BLaER1 treated with 17β-estradiol and CSF1 and Interleukin-3, amounts not matched to agents 10 nM and 100 nM (cell line): ENCODE data around the gene PIK3IP1.
A peak's percentile ranks its signal among the peaks of the same experiment; 100 is the strongest.

Experiments
- H3K27ac ChIP-seq, 11 experiments: shearing (Covaris generic); formaldehyde crosslinking; 2 replicates each; pipeline ENCODE4 v1.8.1; 2022
- H3K27me3 ChIP-seq, 11 experiments: shearing (Covaris generic); formaldehyde crosslinking; 2 replicates each; pipeline ENCODE4 v1.8.1; 2022
- H3K36me3 ChIP-seq, 11 experiments: shearing (Covaris generic); formaldehyde crosslinking; 2 replicates each; pipeline ENCODE4 v1.8.1; 2022
- H3K4me1 ChIP-seq, 10 experiments: shearing (Covaris generic); formaldehyde crosslinking; 2 replicates each; pipeline ENCODE4 v1.8.1; 2022
- H3K4me2 ChIP-seq, 11 experiments: shearing (Covaris generic); formaldehyde crosslinking; 2 replicates each; pipeline ENCODE4 v1.8.1; 2022
- H3K4me3 ChIP-seq, 10 experiments: shearing (Covaris generic); formaldehyde crosslinking; 2 replicates each; pipeline ENCODE4 v1.8.1; 2022
- H3K9ac ChIP-seq, 11 experiments: shearing (Covaris generic); formaldehyde crosslinking; 2 replicates each; pipeline ENCODE4 v1.8.1; 2022
- H3K9me3 ChIP-seq, 11 experiments: shearing (Covaris generic); formaldehyde crosslinking; replicated peaks in 1 of 11; 2 replicates each; pipeline ENCODE4 v1.8.1; 2022
- H4K20me1 ChIP-seq, 11 experiments: shearing (Covaris generic); formaldehyde crosslinking; 2 replicates each; pipeline ENCODE4 v1.8.1; 2022
- Cebpa-rat ChIP-seq, 11 experiments: shearing (Covaris generic); IDR thresholded peaks; 2 replicates each; pipeline ENCODE4 v1.8.1; 2022

PIK3IP1 gene

DNA sequence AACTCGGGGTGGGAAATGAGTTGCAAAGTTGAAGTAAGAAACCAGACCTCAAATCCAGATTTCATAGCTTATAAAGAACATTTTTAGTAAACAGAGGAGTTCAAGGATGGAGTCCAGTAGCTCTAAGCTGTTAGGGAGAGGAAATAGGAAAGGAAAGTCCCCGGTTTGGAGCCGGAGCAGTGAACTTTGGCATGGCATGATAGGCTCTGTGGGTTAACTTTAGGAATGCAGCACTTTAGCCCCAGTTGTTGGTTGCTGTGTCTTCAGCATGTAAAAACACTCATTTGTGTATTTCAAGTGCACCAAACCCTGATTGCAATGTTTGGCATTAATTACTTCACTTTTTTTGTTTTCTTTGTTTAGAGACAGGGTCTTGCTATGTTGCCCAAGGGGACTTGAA is 8.6 kb upstream of the PIK3IP1 start:
- Histone ChIP-seq H3K9me3 (no peaks in the 10 kb centered on the region), H3K27ac (no peak overlapping the region), H3K36me3 (no peaks in the 10 kb centered on the region), H3K4me2 (no peak overlapping the region), H4K20me1 (no peaks in the 10 kb centered on the region), H3K27me3 (no peaks in the 10 kb centered on the region), H3K4me1 (peaks cover 0 to 40% (median 20%) of the 10 kb centered on the region in 10 experiments; a peak in 15 of 20 replicates), H3K4me3 (no peak overlapping the region), H3K9ac (no peak overlapping the region)
- no peak for TF ChIP-seq Cebpa-rat (IDR thresholded peaks at IDR 0.05)

GRCh38 chr22:31295831-31296657 is 3.8 kb upstream of the PIK3IP1 start:
- no peaks in the 10 kb centered on the region; a peak in 2 of 22 replicates for H3K27me3 ChIP-seq
- peak overlapping the region in 7 of 11 experiments; percentile 1 to 62 (median 38); a peak in 7 of 22 replicates for H3K9ac ChIP-seq
- H3K4me2 ChIP-seq: peak overlapping the region in 9 of 11 experiments; percentile 8 to 99 (median 56); a peak in 15 of 22 replicates
- H4K20me1 ChIP-seq: no peaks in the 10 kb centered on the region
- no peaks in the 10 kb centered on the region for H3K36me3 ChIP-seq
- peaks cover 29 to 68% (median 59%) of the 10 kb centered on the region in 10 experiments for H3K4me1 ChIP-seq
- TF ChIP-seq Cebpa-rat (IDR thresholded peaks at IDR 0.05): no peak
- peak overlapping the region; percentile 7 to 75 (median 42); a peak in 18 of 22 replicates for H3K27ac ChIP-seq
- H3K9me3 ChIP-seq: no peaks in the 10 kb centered on the region
- H3K4me3 ChIP-seq: no peak overlapping the region

DNA sequence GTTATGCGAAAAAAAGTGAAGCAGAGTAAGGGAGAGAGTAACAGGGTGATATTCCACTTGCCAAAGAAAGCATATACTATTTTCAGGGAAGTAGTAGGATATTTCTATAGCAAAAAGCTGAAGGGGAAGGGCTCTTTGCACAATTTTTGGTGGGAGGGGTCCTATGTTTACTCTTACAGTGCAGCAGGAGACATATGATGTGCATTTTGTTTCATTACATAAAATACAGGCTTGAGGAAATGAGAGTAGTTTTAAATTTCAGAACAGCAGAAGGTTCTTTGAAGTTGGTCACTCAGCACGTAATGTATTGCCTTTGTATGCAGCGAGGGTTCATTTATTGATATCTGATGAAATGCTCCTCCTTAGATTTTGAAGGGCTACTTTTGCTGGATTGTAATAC is 3.1 kb upstream of the PIK3IP1 start:
- Histone ChIP-seq H3K4me3 (no peak overlapping the region), H3K27me3 (no peaks in the 10 kb centered on the region; a peak in 2 of 22 replicates)

DNA sequence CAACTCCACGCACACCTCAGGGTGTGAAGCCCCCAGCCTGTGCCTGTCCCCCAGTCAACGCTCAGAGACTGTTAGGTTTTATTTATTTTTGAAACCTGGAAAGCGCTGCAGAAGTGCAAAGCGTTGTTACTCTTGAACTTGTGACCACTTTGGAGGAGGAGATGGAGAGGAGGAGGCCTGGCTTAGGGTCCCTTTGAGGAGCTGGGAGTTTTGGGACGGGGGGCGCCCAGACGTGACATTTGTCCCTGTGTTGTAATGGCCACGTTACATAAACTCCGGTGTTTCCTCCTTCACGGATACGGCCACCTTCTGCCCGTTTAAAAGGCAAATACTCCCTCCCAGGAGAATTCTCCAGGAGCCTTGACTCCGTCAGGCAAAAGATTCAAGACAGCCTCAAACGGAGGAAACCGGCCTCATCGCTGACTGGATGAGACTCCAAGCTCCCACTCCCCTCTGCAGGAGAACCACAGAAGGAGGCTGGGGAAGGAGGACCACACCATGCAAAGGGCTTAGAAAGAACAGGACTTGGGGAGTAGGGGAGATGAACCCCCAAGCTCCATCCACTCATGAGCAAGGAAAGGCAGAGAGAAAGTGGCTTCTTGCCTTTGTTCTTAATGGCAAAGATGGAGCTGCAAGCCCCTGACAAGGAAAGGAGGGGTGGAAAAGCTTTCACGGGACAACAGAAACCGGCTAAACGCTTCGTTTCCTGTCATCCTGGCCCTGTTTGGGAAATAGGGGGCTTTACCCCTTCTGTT is 630 bp downstream of the PIK3IP1 start:
- peak overlapping the region; percentile 83 to 99 (median 94) for H3K27ac ChIP-seq
- H3K4me2 ChIP-seq: peak overlapping the region; percentile 96 to 100 (median 99)
- no peaks in the 10 kb centered on the region for H3K9me3 ChIP-seq
- peak overlapping the region; percentile 85 to 98 (median 87) for H3K9ac ChIP-seq
- no peak for TF ChIP-seq Cebpa-rat (IDR thresholded peaks at IDR 0.05)
- peak overlapping the region; percentile 60 to 80 (median 67) for H3K4me3 ChIP-seq
- no peaks in the 10 kb centered on the region; a peak in 2 of 22 replicates for H3K27me3 ChIP-seq
- H3K4me1 ChIP-seq: peaks cover 66 to 87% (median 80%) of the 10 kb centered on the region in 10 experiments
- peaks cover 0 to 17% (median 0%) of the 10 kb centered on the region in 11 experiments; a peak in 3 of 22 replicates for H3K36me3 ChIP-seq
- no peaks in the 10 kb centered on the region; a peak in 2 of 22 replicates for H4K20me1 ChIP-seq

More for the DNA sequence above, 3.1 kb upstream of the PIK3IP1 start:
- Histone ChIP-seq H3K4me1 (peaks cover 32 to 68% (median 60%) of the 10 kb centered on the region in 10 experiments), H3K4me2 (peak overlapping the region in 8 of 11 experiments; percentile 8 to 99 (median 60); a peak in 12 of 22 replicates), H3K9me3 (no peaks in the 10 kb centered on the region), H4K20me1 (no peaks in the 10 kb centered on the region), H3K27ac (peak overlapping the region in 10 of 11 experiments; percentile 6 to 75 (median 47); a peak in 12 of 22 replicates), H3K9ac (peak overlapping the region in 2 of 11 experiments; percentile 12 to 48; a peak in 3 of 22 replicates), H3K36me3 (no peaks in the 10 kb centered on the region)
- no peak for TF ChIP-seq Cebpa-rat (IDR thresholded peaks at IDR 0.05)

DNA sequence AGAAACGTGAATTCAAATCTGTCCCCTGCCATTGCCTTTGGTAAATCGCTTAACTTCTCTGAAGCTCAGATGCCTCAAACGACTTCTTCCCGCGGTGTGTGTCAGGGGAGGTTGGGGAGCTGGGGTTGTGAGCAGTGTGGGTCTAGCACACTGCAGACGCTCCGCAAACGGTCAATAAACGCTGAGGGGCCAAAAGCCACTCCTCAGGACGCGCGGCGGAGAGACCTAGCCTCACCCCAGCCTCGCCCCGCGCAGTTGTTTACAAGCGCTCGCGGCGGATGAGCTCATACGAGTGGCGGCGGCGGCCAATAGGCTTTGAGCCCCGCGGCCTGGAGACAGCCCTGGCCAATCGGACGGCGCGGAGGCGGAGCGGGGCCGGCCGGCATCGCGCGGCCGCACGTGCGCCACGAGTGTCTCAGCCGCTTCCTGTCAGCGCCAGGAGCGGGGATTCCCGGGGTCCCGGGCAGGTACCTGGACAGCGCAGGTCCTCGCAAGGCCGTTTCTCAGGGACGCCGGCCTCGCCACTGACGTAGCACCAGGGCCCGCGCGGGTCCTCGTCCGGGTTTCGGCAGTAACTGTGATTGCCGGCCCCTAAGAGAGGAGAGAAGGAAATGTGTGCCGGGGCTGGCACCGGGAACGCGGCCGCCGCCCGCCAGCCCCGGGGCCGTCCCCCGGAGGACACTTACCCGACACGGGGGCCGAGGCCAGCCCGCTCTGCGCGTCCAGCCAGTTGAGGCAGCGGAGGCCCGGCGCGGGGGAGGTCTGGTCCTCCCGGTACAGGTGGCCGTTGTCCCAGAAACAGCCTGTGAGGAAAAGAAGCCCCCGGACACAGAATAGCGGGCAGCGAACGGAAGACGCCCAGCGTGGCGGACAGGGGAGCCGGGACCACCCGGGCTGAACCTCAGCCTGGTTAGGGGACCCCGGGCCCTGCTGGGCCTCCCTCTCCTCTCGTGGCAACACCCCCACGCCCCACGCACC is 1.5 kb downstream of the PIK3IP1 start:
- peak overlapping the region; percentile 60 to 80 (median 67) for H3K4me3 ChIP-seq
- peak overlapping the region; percentile 96 to 100 (median 99) for H3K4me2 ChIP-seq
- H3K9me3 ChIP-seq: no peaks in the 10 kb centered on the region
- peaks cover 0 to 7% (median 0%) of the 10 kb centered on the region in 11 experiments; a peak in 3 of 22 replicates for H4K20me1 ChIP-seq
- peak overlapping the region; percentile 85 to 98 (median 87) for H3K9ac ChIP-seq
- H3K27me3 ChIP-seq: no peaks in the 10 kb centered on the region; a peak in 2 of 22 replicates
- TF ChIP-seq Cebpa-rat (IDR thresholded peaks at IDR 0.05): peak in 1 of 11 experiments; percentile 1; a peak in 1 of 22 replicates
- H3K36me3 ChIP-seq: peaks cover 0 to 22% (median 0%) of the 10 kb centered on the region in 11 experiments; a peak in 3 of 22 replicates
- peaks cover 74 to 87% (median 83%) of the 10 kb centered on the region in 10 experiments for H3K4me1 ChIP-seq
- peak overlapping the region; percentile 83 to 99 (median 94) for H3K27ac ChIP-seq

GRCh38 chr22:31289344-31289743 is 2.9 kb downstream of the PIK3IP1 start:
- TF ChIP-seq Cebpa-rat (IDR thresholded peaks at IDR 0.05): no peak
- Histone ChIP-seq H3K9ac (peak overlapping the region; percentile 85 to 98 (median 87)), H3K4me1 (peaks cover 75 to 96% (median 90%) of the 10 kb centered on the region in 10 experiments), H3K4me3 (peak overlapping the region; percentile 60 to 80 (median 67)), H4K20me1 (peaks cover 0 to 20% (median 0%) of the 10 kb centered on the region in 11 experiments; a peak in 6 of 22 replicates), H3K27ac (peak overlapping the region; percentile 83 to 99 (median 94)), H3K9me3 (no peaks in the 10 kb centered on the region), H3K4me2 (peak overlapping the region; percentile 96 to 100 (median 99)), H3K27me3 (no peaks in the 10 kb centered on the region; a peak in 2 of 22 replicates), H3K36me3 (peaks cover 0 to 36% (median 0%) of the 10 kb centered on the region in 11 experiments; a peak in 5 of 22 replicates)

GRCh38 chr22:31288496-31289240 is 3.6 kb downstream of the PIK3IP1 start:
- peaks cover 0 to 43% (median 0%) of the 10 kb centered on the region in 11 experiments; a peak in 7 of 22 replicates for H3K36me3 ChIP-seq
- H3K4me2 ChIP-seq: peak overlapping the region; percentile 96 to 100 (median 99)
- H3K27ac ChIP-seq: peak overlapping the region in 10 of 11 experiments; percentile 90 to 99 (median 94); a peak in 20 of 22 replicates
- no peaks in the 10 kb centered on the region for H3K9me3 ChIP-seq
- peaks cover 0 to 27% (median 0%) of the 10 kb centered on the region in 11 experiments; a peak in 7 of 22 replicates for H4K20me1 ChIP-seq
- H3K9ac ChIP-seq: peak overlapping the region; percentile 85 to 98 (median 87); a peak in 21 of 22 replicates
- TF ChIP-seq Cebpa-rat (IDR thresholded peaks at IDR 0.05): no peak
- peak overlapping the region in 9 of 10 experiments; percentile 63 to 80 (median 67); a peak in 16 of 20 replicates for H3K4me3 ChIP-seq
- no peaks in the 10 kb centered on the region; a peak in 2 of 22 replicates for H3K27me3 ChIP-seq
- peaks cover 75 to 96% (median 89%) of the 10 kb centered on the region in 10 experiments for H3K4me1 ChIP-seq
